HG03039 (cell line): ENCODE measurements around the gene LRP1.

Experiments
- ATAC-seq: cut with Tn5 transposase; IDR thresholded peaks from one replicate; pipeline ENCODE4 v1.9.1; 2021; ENCODE audit warnings: mild to moderate bottlenecking, moderate library complexity; ENCODE audit not compliant: unreplicated experiment

Gene LRP1

DNA sequence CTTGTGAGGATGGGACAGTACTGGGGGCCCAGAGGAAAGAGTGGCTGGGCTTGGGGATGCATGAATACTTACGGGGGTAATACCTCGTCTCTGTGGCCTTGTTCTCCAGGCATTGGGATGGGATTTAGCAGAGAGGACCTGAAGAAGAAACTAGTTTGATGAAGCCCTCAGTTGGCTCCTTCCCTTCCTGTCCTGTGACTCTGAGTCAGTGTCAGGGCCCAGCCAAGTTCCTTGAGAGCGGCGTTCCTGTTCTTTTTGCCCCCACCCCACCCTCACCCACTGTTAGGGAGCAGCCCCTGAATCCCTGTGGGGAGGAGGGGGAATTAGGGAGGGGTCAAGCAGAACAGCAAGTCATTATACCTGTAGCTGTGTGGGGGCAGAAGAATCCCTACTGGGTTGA, 24.4 kb downstream of the LRP1 start:
- ATAC-seq = no peak

DNA sequence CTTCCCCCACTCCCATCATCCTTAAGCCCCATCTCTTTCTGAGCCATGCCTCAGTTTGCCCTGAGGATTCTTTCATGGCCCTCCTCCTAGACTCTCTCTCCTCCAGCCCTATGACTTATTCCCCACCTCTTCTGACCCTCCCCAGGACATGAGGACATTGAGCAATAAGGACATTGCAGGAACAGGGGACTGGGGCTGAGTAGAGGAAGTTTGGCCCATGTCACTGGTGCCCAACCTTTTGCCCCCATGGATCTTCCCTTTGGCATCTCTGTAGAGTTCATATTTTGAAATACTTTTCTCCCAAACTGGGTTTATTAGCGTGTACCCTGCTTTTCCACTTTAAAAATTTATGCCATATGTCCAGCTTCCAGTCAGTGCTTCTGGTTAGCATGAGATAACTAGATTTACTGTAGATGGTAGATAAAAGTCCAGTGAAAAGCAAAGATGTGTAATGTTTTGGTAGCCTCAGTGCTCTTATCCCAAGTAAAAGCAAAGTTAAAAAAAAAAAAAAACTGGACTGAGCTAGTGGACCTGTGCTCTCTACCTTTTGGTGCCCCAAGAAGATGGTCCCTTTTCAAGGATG, 25.2 kb downstream of the LRP1 start:
- ATAC-seq = no peak

DNA sequence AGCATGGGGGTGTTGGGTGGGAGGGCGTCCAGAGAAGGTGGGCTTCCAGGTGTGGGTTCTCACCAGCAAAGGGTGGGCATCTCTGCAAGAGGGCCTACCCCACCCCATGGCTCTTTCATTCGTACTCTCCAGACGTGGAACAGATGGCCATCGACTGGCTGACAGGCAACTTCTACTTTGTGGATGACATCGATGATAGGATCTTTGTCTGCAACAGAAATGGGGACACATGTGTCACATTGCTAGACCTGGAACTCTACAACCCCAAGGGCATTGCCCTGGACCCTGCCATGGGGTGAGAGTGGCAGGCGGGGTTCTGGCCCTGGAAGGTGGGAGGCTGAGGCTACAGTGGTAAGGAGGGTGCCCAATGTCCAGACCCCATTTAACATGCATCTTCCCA, 25.8 kb downstream of the LRP1 start:
- ATAC-seq = no peak

DNA sequence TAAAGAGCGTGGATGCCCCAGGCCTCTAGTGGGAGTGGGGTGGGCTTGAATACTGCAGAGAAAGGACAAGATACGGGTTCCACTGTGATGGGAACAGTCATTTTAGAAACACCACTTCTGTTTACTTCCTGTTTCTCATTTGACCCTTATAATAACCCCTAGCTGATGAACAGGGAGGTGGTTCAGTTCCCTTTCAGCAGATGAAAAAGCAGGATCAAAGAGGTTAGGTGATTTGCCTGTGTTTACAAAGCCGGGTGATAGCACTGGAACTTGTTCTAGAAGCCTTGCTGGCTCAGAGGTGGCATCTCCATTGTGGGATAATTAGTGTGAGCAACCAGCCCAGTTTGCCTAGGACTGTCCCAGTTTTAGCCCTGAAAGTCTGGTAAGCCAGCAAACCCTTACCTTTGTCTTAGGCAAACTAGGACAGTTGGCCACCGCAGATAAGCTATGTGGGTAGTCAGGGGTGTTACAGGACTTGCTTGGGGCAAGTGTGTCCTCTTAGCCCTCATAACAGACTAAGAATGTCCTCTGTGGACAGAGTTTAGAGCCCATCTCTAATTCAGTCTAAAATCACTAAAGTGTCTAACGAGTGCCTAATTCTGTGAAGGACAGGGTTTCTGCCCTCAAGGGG, 26.6 kb downstream of the LRP1 start:
- no peak for ATAC-seq

DNA sequence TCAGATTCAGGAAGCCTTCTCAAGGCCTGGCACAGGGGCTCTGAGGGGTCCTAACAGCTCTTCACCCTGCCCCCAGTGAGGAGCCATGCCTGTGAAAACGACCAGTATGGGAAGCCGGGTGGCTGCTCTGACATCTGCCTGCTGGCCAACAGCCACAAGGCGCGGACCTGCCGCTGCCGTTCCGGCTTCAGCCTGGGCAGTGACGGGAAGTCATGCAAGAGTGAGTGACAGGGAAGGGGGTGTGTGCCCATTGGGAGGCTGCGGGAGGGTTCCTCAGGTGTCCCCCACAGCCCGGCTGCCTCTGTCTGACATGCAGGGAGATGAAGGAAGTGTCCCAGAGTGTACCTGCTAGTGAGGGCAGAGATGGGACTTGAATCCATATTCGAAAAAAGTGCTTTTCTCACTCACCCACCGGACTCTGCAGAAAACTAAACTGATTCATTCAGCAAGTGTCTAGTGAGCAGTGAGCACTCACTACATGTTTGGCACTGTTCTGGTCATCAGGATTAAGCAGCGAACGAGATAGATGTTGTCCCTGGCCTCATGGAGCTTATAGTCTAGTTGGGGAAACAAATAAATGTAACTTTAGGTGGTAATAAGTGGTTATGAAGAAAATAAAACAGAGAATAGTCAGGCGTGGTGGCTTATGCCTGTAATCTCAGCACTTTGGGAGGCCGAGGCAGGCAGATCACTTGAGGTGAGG, 28.6 kb downstream of the LRP1 start:
- no peak for ATAC-seq

DNA sequence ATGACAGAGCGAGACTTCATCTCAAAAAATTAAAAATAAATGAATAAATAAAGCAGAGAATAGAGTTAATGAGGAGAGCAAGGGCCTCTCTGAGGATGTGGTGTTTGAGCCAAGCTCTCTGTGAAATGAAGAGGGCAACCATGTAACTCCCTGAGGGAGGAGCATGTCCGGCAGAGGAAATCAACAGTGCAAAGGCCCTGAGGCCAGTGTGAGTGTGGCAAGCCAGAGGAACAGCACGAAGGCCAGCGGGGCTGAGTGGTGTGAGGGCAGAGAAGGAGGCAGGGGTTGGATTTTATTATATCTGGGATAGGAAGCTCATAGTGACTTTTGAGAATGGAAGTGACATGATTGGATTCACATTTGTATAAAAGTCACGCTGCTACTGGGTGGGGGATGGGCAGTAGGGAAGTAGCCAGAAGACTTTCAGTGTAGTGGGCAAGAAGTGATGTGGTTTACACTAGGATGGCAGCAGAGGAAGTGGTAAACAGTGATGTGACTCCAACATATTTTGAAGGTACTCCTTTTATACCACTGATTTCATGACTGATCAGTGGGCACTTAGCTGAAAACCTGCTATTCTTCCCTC, 29.4 kb downstream of the LRP1 start:
- ATAC-seq = no peak

DNA sequence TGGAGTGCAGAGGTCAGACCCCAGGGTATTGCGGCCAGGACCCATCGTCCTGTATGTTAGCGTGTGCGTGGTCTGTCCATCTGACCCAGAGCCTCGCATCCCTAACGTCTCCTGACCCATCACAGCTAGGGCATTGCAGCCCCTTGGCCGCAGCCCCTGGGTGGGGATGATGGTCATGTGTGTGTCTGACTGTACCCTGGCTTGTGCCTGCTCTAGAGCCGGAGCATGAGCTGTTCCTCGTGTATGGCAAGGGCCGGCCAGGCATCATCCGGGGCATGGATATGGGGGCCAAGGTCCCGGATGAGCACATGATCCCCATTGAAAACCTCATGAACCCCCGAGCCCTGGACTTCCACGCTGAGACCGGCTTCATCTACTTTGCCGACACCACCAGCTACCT, 29.9 kb downstream of the LRP1 start:
- ATAC-seq = no peak

DNA sequence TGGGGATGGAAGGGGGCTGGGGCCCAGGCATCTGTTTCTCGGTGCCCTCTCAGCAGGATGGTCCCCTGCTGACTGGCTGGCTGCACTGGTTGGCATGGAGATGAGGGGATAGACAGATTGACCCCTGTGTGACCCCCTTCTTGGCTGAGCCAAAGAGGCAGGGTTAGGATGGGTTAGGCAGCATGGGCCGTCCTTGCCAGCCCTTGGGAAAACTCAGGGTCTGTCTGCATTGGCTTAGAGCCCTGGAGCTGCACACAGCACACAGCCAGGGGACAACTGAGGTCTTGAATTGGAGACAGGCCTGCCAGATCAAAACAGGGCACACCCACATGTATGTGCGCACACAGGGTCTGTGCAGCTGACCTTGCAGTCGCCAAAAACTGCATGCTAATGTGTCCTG, 30.4 kb downstream of the LRP1 start:
- no peak for ATAC-seq

DNA sequence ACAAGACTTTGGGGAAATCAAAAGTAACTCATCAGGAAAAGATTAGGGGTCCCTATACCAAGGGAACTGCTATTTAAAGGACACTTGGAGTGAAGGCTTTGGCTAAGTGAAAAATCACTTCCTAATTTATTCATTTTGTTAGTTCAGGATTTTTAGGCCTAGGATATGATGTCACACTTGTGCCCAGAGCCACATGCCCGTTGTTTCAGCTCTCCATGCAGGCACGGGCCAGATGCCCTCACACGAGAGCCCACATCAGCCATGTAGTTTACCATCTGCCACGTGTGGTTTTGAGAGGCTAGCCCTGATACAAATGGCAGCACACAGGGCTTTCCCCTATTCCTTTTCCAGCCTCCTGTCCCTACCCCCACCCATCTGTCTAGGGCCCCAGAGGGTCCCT, 31.0 kb downstream of the LRP1 start:
- ATAC-seq = no peak

DNA sequence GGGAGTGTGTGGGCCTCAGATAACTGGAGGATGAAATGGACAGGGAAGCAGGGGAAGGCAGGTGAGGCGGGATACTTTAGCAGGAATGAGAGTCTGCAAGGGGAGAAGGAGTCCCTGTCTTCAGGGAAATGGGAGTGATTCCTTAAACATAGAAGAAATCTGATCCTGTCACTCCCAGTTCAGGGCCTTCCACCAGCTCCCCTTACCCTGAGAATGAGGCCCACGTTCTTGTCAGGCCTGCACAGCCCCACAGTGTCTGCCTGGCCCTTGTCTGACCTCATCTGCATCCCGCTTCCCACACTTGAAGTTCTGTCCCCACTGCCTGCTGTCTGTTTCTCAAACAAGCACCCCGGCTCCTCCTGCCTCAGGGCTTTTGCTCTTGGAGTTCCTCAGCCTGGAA, 31.8 kb downstream of the LRP1 start:
- ATAC-seq = no peak

DNA sequence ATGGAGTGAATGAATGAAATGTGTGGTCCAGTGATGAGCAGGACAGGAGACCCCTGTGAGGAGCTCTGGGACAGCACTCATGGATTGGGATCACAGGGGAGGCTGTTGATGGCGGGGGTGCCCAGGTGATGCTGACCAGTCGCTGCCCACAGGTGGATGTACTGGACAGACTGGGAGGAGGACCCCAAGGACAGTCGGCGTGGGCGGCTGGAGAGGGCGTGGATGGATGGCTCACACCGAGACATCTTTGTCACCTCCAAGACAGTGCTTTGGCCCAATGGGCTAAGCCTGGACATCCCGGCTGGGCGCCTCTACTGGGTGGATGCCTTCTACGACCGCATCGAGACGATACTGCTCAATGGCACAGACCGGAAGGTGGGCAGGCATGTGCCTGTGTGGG, 32.5 kb downstream of the LRP1 start:
- ATAC-seq = no peak

DNA sequence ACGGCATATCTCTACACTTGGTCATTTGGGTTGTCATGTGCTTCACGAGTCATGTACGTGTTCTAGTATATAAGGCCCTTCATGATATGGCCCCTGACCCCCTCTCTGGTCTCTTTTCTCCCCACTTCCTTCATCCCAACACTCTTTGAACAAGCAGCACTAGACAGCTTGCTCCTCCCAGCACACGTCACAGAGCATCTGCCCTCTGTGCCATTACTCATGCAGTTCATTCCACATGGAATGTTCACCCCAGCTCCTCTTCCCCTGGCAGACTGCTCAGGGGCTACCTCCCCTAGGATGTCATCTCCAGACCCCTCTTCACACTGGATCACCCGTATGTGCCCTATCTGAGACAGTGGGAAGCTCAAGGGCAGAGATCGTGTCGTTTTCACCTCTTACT, 33.2 kb downstream of the LRP1 start:
- no peak for ATAC-seq

DNA sequence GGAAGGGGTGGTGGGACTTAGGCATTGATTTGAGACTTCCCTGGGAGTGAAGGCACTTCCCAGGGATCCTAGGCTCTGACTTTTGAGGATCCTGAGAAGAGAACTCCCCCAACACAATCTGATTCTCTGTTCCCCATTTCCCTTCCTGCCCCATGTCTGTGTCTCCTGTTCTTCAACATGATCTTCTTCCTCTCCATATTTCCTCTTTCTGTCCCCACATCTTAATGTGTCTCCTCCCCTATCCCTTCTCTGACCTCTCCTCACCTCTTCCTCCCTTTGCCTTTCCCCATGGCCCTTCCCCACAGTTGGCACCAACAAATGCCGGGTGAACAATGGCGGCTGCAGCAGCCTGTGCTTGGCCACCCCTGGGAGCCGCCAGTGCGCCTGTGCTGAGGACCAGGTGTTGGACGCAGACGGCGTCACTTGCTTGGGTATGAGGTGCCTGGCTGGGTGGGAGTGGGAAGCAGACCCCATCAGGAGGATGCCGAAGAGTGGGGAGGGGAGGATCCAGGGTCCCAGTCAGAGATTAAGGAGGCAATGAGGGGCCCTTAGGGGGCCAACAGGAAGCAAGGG, 34.4 kb downstream of the LRP1 start:
- ATAC-seq = no peak

DNA sequence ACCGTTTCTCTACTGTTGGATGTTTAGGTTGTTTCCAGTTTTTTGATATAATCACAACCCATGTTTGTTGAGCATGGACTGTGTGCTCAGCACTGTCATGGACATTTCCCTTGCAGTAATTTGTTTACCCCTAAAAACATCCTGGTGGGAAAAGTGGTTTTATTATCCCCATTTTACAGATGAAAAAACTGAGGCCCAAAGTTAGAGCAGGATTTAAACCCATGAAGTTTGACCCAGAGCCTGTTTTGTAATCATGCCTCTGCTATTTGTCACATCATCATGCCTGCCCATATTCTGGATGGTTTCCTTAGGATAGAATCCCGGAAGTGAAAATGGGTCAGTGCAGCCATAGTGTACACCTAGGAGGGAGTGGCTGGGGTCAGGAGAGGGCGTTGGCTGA, 36.2 kb downstream of the LRP1 start:
- no peak for ATAC-seq

DNA sequence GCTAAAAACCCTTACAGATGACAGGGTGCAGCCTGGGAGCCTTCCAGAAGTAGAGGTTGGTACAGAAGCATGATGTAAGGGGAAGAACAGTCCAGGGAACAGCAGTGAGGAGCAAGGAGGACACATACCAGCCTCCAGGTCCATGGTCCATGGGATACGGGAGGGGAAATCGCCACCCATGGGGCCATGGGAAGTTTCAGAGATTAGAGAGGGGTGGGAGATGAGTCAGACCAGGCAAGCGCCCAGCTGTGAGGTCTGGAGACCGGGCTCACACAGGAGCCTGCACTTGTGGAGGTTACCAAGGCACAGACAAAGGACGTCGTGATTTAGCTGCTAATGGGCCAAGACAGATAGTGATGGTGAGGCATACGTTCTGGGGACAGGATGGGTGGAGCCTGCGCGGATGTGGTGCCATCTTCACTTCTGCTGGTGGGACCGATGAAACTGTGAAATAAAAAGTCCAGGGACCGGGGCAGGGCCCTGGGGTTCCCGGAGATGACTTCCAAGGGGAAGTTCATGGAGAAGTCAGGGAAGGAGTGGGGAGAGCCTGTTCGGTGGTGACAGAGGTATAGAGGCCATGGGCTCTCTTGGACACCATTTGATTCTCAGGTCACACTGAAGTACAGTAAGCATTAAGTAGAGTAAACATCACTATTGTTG, 36.8 kb downstream of the LRP1 start:
- ATAC-seq = no peak

DNA sequence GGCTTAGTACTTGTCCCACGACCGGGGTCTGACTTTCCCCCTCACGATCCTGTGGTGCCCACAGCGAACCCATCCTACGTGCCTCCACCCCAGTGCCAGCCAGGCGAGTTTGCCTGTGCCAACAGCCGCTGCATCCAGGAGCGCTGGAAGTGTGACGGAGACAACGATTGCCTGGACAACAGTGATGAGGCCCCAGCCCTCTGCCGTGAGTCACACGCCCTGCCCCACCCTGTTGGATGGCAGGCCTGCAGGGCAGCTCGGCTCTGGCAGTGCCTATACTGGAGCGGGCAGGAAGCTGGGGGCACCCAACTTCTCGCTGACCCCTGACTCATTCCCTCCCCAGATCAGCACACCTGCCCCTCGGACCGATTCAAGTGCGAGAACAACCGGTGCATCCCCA, 37.5 kb downstream of the LRP1 start:
- no peak for ATAC-seq

DNA sequence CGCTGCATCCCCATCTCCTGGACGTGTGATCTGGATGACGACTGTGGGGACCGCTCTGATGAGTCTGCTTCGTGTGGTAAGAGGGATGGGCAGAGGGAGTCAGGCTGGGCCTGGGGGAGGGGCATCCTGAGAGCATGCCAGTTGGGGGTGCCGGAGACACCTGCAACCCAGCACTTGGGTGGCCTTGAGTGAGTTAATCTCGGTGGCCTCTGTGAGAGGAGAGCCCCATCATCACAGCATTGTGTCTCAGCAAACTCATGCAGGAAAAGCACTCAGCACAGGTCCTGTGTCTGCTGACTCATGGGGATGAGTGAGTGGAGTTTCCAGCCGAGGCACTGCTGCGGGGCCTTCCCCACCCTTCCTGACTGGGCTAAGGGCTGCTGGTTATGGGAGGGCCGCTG, 38.7 kb downstream of the LRP1 start:
- ATAC-seq = no peak

DNA sequence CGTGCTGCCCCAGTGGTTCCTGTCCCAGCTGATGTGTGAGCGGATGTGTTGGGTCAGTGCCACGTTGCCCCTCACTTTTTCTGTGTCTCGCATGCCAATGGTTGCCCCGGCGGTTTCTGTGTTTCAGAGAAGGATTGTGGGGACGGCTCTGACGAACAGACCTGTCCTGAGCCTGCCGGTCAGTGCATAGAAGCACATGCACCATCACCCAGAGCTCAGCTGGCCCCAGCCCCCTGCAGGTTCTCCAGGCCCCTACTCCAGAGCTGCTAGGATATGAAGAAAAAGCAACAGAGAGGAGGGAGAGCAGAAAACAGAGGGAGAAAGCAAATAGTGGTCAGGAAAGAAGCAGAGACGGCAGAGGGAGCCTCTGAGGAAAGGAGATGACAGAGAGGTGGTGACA, 39.8 kb downstream of the LRP1 start:
- ATAC-seq = no peak

DNA sequence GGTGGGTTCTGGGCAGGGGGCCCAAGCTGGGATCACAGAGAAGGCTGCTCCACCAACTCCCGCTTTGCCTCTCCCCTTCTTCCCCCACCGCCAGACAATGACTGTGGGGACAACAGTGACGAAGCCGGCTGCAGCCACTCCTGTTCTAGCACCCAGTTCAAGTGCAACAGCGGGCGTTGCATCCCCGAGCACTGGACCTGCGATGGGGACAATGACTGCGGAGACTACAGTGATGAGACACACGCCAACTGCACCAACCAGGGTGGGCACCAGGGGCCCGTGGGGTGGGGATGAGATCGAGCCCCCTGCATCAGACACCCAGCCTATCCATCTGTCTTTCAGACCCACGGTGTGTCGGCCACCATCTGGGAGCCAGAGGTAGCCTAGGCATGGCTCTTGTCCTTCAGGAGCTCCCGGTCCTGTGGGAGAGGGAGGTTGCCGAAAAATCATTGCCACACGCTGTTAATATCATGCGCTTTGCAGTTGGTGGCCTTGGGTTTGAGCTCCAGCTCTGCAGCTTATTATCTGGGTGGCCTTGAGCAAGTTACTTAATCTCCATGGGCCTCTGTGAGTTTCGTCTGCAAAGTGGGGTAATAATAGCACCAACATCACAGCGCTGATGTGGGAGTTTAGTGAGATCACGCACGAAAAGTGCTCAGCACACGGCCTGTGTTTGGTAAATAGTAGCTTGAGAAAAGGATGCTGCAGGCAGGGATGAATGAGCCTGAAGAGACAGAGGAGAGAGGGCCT, 40.9 kb downstream of the LRP1 start:
- no peak for ATAC-seq

DNA sequence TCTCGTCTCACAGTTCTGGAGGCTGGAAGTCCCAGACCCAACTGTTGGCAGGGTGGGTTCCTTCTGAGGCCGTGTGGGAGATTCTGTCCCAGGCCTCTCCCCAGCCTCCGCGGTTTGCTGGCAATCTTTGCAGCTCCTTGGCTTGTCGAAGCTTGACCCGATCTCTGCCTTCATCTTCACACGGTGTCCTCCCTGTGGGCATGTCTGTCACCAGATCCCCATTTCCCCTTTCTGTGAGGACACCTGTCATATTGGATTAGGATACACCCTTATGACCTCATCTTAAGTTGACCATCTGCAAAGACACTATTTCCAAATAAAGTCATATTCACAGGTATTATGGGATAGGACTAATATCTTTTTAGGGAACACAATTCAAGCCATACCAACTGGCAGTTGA, 41.7 kb downstream of the LRP1 start:
- ATAC-seq = no peak

DNA sequence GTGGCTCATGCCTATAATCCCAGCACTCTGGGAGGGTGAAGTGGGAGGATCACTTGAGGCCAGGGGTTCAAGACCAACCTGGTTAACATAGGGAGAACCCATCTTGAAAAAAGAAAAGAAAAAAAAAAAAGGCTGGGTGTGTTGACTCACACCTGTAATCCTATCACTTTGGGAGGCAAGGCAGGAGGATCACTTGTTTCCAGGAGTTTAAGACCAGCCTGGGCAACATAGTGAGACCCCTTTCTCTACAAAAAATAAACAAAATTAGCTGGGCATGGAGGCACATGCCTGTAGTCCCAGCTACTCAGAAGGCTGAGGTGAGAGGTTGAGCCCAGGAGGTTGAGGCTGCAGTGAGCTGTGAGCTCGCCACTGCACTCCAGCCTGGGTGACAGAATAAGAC, 42.1 kb downstream of the LRP1 start:
- ATAC-seq = no peak
